ENCODE results near the gene PKNOX2.

PKNOX2 gene

GRCh38 chr11:125239585-125240560 lies 75.3 kb downstream of the PKNOX2 start:
- no peak for DNase-seq

- no peak for DNase-seq
Measured at GRCh38 chr11:125241104-125241503, 76.6 kb downstream of the PKNOX2 start.

GRCh38 chr11:125242141-125242775 lies 77.7 kb downstream of the PKNOX2 start:
- no peak for DNase-seq

DNA sequence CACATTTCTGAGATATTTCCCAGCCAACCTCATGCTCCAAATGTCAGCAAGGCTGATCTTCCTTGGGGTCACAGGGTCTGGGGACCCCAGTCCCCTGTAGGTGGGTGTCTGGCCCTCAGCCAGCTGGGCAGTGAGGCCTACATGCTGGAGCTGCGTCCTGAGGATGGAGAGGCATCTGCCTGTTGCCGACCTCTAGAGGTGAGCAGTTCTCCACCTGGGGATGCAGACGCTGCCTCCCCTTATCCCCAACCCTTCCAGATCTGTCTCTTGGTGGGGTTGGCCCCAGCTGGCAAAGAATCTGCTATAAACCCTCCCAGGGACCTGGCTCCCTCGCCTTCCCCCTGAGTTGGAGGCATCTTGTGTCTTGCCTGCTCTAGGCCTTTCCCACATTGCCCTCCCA lies 79.6 kb downstream of the PKNOX2 start:
- DNase-seq = no peak

DNA sequence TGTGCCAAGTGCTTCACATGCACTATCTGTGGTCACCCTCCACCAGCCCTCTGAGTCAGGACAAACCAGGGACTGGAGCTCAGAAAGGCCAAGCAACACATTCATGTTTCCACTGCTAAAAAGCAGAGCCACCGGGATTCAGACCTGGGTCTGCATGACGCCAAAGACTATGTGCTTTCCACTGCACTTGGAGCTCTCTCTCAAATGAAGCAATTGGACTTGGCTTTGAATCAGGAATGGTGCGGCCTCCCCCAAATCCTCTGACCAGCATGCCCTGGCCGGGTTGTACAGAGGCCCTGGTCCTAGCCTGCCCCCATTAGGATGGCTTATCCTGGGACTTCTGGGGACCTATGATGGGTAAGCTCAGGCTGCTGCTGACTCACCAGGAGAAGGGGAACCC lies 80.7 kb downstream of the PKNOX2 start:
- DNase-seq = no peak

DNA sequence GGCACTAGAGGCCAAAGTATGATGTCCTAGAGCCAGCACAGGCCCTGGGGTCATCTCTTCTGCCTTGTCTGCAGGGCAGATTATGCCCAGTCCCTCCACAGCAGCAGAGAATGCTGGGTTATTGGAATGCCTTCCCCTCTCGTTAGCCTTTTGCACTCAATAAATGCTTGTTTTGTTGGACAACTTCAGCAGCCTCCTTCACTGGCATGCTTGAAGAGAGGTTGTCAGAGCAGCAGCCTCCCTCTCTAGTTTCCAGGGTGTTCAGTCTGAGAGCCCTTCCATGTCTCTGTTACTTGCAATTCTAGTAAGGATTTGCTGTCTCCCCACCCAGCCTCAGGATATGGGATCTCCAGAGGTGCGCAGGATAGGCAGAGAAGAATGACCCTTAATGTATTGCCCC lies 82.9 kb downstream of the PKNOX2 start:
- DNase-seq = no peak

DNA sequence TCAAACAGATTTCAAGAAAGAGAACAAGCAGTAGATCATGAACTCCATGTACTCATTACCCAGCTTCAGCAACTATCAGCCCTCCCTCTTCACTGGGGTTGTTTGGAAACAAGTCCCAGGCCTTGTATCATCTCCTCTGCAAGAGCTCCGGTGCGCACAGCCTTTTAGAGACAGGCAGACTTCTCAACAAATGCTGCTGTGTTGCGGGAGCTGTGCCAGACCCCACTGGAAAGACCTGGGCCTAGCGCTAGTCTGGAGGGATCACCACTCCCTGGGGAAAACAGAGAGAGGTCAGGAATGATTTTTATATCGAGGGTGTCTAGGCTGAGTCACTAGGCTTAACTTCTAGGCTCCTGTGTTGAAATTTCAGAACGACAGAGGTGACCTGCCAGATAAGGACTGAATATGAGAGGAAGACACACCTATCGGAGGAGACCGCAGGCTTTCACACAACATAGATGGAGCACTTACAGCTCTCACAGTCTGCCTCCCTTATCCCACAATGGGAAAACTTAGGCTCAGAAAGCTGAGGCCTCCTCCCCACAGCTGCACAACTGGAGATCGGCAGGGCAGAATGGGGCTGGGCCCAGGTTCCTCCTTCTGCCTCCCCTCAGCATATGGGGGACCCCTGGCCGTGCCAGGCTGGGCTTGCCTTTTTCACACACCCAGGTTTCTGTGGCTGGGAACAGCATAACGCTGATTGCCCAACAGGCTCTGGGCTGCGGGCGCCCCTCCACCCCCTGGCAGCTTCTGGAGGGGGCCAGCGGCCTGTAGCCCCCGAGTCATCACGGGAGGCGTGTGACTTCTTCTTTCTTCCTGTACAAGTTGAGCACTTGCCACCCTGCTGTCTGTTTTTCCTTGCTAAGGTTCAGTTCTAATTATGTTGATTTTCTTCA lies 86.0 kb downstream of the PKNOX2 start:
- no peak for DNase-seq

DNA sequence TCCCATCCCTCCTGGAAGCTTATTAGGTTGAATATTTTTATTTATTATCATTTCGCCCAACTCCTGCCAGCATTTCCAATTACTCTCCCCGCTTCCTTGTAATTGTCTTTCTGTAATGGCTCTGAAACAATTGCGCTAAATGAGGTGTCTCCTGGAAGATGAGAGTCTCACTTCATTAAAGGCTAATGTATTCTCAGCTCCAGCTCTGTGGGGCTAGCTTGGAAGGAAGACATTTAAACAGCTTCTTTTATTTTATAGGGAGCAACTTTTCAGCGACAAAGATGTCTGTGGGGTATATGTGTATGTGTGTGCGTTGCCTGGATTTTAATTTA lies 86.6 kb downstream of the PKNOX2 start:
- DNase-seq = no peak

GRCh38 chr11:125251956-125252355 lies 87.4 kb downstream of the PKNOX2 start:
- no peak for DNase-seq

DNA sequence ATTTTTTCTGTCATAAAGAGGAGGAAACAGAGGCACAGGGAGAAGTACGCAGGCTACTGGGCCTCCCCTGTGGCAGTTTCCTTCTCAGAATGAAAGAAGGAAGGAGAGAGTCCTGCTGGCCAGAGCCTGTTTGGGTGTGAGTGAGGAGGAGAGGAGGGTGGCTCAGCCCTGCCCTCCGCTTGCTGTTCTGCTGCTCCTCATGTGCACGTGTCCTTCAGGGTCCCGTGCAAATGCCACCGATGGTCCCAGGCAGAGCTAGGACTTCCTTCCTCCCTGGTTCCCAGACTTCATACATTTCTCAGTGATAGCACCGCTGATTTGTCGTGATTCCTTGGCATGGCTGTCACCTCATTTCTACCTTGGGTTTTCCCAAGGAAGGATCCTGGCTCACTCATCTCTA lies 88.7 kb downstream of the PKNOX2 start:
- no peak for DNase-seq

- no peak for DNase-seq
Measured at GRCh38 chr11:125253795-125254525, 89.4 kb downstream of the PKNOX2 start.

- no peak for DNase-seq
Measured at GRCh38 chr11:125256541-125257189, 92.1 kb downstream of the PKNOX2 start.

DNA sequence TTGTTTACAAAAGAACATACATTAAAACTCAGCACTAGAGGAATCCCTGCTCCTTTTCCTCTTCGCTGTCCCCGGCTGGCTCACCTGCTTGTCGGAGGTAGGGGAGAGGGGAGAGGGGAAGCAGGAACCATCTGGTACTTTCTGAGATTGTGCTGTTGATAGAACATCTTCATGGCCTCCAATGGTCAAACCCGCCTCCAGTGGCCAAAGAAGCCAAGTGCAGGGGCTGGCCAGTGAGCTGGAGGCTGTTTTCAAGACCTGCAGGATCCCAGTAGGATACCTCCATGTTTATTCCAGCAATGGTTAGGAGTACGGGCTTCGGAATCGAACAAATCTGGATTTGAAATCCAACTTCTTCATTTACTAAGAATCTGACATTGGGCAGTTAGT lies 92.6 kb downstream of the PKNOX2 start:
- DNase-seq = no peak

DNA sequence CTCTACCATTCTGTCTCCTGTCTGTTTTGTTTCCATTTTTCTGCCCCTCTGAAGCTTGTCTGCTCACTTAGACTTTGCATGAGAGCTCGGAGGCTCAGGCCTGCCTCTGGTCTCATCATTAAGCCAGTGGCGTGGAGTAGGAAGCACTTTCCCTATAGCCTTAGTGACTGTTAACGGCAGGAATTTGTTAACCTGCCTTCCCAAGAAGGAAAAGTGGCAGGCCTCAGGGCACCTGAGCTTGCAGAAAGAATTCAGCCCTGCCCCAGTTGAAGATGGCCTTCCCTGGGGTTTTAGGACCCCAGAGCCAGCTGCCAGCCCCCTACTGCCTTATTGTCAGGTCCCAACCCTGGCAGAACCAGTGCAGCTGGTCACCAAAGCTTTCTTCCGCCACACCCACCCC lies 93.2 kb downstream of the PKNOX2 start:
- no peak for DNase-seq

- DNase-seq = no peak
Measured at GRCh38 chr11:125258291-125259032, 93.9 kb downstream of the PKNOX2 start.

- DNase-seq = no peak
Measured at GRCh38 chr11:125261588-125261987, 97.0 kb downstream of the PKNOX2 start.

- no peak for DNase-seq
Measured at GRCh38 chr11:125262194-125262829, 97.8 kb downstream of the PKNOX2 start.

DNA sequence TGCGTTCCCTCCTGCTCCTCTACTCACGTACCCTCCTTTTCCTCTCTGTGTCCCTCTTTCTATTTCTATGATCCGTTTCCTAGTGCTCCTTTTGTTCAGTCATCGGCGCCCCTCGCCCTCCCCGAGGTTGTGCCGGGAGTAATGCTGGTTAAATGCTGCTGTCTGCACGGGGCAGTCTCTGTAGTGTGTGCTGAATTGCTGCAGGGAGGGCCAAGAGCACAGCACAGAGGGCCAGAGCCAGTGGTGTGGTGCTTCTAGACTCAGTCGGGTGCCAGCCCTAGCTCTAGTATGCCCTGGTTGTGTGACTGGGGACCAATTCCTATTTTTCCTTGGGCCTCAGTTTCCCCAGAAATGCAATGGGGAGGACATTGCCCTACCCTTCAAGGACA lies 98.3 kb downstream of the PKNOX2 start:
- no peak for DNase-seq

- DNase-seq = no peak
Measured at GRCh38 chr11:125263268-125263790, 98.8 kb downstream of the PKNOX2 start.

Data from activated CD4-positive, CD25-positive, alpha-beta regulatory T cell treated with anti-CD3 and anti-CD28 coated beads, Interleukin-2, amount 50 U/mL, for 72 hours (primary cell).